Activated T-cell treated with anti-CD3 and anti-CD28 coated beads, Interleukin-2, amount 50 U/mL, for 48 hours (primary cell): Measurements from ENCODE around the gene GRIP2.

Experiments
- DNase-seq, 2 experiments: peaks; one replicate each; pipeline ENCODE4 v3.0.0-alpha.2; 2020

Gene GRIP2

GRCh38 chr3:14481646-14482036 is 58.5 kb downstream of the GRIP2 start:
- DNase-seq, result no peak

GRCh38 chr3:14481018-14481645 is 59.0 kb downstream of the GRIP2 start:
- no peak for DNase-seq

DNA sequence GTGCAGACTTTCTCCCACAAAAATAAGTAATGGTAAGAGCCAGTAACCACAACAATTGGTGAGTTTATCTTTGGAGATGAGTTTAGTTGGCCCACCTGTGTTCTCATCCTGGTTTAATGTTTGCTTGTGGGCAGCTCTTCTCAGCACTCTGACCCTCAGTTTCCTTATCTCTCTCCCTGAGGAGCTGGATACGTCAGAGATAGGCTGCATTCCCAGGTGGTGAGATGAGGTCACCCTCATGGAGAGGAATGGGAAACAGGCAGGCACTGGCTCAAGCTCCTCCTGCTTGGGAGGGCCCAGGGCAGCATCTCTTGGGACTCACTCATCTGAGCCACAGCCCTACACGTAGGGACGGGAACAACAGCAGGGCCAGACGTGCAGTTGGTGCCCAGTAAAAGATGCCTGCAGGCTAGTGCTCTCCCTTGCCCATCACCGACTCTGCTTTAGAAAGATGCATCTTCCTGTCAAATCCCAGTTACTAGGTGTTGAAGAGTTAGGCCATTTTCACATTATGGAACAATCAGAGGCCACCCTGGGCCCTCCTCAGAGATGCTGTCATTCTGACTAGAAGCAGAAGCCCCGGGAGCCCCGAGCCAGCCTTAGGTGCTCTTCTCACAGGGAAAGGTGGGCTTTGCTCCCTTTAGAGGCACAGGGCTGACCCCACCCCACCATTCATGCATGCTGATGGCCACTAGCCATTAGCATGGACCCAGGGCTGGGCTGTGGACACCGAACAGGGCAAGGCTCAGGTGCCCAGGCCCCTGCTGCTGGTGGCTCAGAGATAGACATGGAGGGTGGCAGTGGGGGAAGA is 59.7 kb downstream of the GRIP2 start:
- no peak for DNase-seq

DNA sequence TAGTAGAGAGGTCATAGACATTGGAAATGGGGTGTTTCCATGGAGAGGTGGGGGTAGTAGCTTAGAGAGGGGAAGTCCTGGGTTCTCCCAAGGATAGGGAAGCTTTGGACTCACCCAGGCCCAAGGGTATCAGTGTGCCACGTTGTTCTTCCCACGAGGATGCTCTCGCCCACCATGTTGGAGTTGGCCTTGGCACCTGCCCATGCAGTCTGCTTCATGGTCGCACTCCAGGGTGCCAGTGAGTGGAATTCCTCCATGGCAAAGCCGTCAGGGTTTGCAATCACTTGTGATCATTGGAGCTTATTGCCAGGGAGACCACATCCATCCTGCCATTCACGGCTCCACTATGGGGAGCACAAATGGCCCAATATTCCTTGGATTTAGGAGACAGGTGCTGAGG is 60.6 kb downstream of the GRIP2 start:
- DNase-seq, result no peak

DNA sequence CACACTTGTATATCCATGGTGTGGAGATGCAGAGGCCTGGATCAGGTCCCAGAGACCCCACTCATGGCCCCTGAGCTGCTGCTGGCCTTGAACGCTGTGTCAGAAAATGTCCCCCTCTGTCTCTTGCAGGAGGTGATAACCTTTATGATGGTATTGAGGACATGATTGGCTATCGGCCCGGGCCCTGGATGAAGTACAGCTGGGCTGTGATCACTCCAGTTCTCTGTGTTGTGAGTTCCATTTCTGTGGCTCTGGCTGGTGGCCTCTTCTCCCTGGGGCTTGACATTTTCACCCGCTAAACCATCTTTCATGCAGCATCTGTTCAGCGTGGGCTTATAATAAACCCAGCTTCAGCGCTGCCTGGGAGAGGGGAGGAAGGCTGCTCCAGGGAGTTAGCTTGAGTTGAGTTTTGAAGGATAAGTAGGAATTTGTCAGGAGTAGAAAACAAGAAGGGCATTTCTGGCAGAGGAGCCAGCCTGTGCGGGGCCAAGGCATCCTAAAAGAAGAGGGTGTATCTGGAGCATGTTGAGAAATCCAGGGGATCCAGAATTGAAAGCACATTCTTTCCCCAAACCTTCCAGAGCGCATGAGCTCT is 61.1 kb downstream of the GRIP2 start:
- DNase-seq, result no peak

GRCh38 chr3:14477311-14477935 is 62.7 kb downstream of the GRIP2 start:
- DNase-seq, result no peak

DNA sequence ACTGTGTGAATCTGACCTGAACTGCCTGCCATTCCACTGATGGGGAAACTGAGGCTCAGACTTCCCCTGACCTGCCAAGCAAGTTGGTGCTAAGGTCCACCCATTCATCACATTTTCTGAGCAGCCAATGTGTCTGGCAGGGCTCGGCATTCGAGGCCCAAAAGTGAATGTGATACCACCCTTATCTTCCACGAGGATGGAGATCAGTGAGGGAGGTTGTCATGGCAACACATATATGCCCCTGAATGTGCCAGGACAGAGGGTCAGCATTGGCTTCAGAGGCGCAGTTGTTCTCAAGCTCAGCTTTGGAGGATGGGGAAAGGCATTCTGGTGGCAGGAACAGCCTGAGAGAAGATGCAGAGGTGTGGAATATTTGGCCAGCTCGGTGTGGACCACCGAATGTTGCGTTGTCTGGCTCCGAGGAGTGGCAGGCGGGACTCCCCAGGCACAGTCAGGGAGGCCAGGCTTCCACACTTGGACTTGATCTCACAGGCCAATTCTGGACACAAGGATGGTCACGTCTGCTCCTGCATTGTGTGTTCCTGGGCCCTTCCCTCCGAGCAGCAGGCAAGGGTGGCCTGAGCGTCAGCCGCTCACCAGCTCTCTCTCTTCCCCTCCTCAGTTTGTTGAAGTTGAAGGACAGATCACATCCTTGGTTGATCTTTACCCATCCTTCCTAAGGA is 63.4 kb downstream of the GRIP2 start:
- no peak for DNase-seq

DNA sequence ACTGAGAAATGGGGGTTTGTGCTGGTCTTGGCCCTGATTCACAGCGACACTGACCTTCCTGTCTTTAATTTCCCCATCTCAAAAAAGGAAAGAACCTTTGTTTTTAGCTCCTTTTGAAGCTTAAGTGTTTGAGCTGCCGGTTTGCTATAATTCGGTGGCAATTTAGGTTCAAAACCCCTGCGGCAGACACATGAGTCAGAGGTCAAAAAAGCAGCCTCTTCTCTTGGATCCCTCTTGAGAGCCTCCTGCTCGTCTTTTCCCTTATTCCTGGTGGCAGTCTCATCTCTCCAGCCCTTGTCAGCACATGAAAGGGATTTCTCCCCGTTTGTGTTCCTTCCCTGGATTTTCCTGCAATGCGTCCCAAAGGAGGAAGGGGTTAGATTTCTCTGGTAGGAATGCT is 64.5 kb downstream of the GRIP2 start:
- DNase-seq, result no peak

DNA sequence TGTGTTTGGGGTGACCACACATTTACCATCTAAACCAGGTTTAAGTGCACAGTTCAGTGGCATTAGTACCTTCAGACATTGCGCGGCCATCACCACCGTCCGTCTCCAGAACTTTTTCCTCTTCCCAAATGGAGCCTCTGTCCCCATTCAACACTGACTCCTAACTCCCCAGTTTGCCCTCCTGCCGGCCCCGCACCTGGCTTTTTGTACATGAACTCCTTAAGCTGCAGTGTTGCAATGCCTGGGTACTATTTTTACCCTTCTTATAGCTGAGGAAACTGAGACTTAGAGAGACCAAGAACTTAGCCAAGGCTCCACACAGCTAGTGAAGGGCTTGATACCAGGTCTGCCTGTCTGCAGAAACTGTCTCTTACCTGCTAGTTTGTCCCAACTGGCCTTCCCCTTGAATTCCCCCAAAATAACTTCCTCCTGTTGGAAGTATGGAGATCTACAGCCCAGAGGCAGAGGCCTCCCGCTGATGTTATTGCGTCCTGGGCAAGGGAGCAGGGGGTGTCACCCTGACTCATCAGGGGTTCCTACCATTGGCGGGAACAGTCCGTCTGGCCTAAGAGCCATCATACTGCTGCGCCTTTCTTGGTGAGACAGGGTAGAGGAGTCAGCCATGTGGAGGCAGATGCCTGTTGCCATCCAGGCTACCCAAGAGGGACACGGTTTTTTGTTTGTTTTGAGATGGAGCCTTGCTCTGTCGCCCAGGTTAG is 65.6 kb downstream of the GRIP2 start:
- no peak for DNase-seq

GRCh38 chr3:14473411-14473891 is 66.7 kb downstream of the GRIP2 start:
- DNase-seq, result no peak

DNA sequence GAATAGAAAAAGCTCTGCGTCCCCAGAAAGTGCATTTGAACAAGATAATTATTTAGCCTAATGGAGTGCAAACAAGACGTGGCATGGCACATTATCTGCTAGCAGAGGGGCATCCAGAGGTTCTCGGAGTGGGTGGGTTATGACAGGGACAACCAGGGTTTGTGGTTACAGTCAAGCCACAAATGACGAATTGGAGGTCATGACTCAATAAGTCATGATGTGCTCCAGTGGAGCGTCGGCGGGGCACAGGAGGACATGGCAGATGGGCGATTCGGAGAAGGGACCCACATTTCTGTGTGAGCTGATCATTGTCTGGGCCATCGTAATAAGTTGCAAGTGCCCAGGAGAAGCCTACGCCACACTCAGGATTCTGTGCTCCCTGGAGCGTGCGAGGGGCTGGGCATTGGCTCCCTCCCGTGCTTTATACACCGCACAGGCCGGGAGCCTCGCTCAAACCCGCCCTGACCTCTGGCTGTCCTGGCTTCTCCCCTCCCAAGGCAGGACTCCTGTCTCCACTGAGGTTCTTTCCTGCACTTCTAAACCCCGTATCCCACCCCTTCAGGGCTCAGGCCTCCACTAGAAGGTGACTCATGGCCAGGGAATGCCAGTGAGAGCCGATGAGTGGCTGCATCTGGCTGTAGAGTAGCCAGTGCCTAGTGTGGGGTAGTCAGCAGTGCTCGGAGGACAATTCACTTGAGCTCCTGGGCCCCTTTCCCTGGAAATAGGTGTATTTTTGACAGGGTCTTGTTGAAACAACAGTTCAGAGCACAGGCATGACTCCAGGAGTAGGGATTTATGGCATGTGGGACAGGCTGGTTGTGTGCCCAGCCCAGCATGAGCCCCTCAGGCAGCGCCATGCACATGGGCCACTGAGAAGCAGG is 67.4 kb downstream of the GRIP2 start:
- DNase-seq, result peak in 1 of 2 experiments; percentile 37

DNA sequence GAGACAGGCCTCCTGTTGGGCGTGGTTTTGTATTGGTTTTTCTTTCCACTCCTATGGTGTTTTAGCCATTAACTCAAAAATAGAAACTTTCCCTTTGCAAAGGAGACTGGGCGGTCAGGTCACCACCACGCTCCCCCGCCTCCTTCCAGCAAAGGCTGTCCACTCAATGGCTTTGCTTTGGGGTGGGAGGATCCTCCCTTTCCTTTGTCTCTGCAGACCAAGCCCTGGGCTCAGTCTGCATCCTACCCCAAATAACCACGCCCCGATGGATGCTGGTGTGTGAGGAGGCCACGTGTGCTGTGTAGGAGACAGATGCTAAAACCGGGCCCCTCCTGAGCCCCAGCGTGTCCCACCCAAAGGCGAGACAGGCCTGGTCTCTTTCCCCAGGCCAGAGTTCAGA is 68.5 kb downstream of the GRIP2 start:
- no peak for DNase-seq

DNA sequence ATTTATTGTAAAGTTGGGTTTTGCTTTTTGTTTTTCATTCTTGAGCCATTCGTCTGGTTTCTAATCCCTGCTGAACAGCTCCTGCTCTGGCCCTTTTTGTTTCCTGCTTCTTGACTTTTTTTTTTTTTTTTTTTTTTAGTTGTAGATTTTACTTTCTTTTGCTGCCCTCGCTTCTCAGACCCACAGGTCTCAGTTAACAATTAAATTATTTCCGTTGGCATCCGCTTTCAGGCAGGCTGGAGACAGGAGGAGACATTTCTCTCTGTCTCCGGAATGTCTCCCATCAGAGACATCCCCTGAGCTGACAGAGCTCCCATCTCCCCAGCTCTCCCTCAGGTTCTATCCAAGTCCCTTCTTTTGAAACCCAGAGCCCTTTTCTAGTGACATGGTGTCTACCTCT is 69.1 kb downstream of the GRIP2 start:
- no peak for DNase-seq

DNA sequence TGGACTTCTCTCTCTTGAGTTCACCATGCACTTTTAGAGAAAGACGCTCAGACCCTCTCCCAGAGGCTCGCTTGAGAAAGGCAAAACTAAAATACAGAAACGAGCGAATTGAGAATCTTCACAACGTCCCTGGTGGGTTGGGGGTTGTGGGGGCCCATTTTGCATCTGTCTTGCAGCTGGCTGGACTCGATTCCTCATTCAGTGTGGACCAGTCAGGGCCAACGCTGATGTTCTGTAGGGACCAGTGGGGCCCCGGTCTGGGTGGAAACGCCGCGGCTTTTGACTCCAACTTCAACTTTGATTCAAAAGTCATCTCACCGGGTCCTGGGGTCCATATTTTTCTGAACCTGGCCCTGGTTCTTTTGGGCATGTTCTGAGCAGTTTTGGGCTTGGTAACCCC is 69.7 kb downstream of the GRIP2 start:
- DNase-seq, result no peak

DNA sequence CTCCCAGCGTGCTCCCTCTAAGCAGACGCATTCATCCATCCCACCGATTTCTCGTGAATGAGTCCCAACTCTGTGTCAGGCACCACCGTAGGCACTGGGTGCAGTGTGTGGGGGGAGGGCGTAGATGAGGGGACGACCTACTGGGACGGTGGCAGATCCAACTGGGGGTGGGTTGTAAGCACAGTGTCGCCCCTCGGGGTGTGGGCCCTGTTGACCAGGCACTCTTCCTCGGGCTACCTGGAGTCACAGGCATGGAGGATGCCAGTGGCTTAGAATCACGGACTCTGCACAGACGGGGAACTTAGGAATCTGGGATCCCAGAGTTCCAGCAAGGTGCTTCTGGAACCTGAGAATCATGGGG is 71.5 kb downstream of the GRIP2 start:
- DNase-seq, result no peak

GRCh38 chr3:14467814-14468620 is 72.1 kb downstream of the GRIP2 start:
- peak; percentile 50 to 51 for DNase-seq

- DNase-seq, result no peak
Observed at GRCh38 chr3:14466179-14466903, 73.8 kb downstream of the GRIP2 start.

- DNase-seq, result no peak
Observed at GRCh38 chr3:14465425-14465824, 74.7 kb downstream of the GRIP2 start.

- no peak for DNase-seq
Observed at GRCh38 chr3:14464521-14464920, 75.6 kb downstream of the GRIP2 start.

DNA sequence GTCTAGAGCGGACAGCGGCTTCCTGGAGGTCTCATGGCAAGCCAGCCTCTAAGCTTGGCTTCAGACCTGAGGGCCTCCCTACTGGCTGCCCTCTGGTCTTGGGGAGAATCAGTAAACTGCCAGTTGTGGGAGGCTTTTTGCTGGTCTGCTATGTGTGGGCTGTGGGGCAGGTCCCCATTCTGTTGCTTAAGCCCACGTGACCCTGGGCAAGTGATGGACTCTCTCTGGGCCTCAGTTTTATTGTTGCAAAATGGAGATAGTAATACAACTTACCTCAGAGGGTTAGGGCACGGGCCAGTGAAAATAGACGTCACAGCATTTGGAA is 76.0 kb downstream of the GRIP2 start:
- no peak for DNase-seq
